ENCODE measurements around the gene HMGB2.
A peak's percentile ranks its signal among the peaks of the same experiment; 100 is the strongest.

Gene HMGB2

DNA sequence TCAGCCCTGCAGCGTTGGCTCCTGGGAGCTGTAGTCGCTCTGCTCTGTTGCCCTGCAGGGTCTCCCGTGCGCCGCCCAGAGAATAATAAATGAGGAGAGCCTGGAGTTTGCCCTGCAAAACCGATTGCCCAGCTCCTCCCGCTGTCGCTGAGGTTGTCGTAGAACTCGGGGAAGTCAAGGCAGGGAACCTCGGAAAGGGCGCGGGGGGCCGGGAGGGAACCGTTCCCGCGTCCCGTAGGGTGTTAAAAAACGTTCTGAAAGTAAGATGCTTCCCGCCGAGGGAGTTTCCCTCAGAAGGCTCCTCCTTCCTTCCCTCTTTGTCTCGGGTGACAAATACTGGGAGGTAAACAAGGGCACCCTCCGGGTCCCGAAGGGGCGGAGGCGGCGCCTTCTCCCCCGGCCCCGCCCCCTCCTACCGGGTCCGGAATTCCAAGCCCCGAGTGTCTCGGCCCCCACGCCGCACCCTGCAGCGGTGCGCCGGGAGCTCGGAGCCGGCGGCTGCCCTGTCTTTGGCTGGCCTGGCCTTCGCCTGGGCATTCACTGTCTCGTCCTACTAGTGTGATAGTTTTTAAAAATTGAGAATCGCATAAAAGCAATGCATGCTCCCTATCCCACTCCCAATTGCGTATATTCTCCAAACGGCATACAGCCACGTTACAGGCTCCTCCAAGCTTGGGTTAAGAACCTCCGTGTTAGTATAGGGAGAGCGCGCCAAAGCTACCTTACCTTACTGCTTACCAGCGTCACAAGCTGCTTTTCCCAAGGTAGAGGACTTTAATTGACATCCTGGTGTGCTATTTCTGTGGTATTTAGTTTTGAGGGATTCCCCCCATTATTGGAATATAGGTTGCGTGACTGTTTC, 964 bp upstream of the HMGB2 start:
- no peak for DNase-seq (ENCODE audit: low read depth)

DNA sequence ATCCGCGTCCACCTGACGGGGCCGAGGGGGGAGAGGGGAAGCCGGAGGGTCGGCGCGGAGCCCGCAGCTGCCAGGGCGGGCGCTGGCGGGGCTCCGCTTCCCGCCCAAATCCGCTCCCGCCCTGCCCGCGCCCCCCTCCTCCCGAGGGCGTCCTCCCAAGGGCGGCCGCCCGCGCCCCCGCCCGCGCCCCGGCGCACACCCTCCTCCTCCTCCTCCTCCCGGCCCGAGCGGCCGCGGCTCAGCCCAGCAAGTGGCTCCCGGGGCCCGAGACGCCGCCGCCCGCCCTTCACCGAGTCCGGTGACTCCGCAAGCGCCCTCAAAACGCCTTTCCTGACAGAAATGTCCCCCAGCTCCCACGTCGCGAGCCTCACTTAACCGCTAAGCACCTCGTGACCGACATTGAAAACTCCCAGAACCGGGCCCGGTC, 487 bp downstream of the HMGB2 start:
- peak; percentile 30 for DNase-seq (ENCODE audit: low read depth)

DNA sequence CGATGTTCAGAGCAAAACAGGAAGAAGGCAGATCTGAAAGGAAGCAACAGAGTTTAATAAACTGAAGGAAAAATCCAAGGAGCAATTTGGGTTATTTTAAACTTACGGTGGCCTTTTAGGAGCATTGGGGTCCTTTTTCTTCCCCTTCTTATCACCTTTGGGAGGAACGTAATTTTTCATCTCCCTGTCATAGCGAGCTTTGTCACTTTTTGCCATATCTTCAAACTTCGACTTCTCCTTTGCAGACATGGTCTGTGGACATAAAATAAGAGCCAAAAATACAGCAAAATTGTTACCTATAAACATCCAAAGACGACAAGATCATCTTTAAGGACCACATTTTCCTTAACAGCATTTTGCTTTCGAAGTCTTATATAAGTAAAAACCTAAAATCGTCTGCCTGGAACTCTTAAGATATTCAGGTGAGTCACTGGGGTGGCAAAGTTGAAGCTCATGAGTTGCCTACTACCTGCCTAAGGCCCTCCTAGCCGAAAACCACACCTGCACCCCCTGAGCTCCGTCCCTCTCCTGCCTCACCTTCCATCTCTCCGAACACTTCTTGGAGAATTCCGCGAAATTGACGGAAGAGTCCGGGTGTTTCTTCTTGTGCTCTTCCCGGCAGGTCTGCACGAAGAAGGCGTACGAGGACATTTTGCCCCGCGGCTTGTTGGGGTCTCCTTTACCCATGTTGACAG, 1.0 kb downstream of the HMGB2 start:
- no peak for DNase-seq (ENCODE audit: low read depth)

DNA sequence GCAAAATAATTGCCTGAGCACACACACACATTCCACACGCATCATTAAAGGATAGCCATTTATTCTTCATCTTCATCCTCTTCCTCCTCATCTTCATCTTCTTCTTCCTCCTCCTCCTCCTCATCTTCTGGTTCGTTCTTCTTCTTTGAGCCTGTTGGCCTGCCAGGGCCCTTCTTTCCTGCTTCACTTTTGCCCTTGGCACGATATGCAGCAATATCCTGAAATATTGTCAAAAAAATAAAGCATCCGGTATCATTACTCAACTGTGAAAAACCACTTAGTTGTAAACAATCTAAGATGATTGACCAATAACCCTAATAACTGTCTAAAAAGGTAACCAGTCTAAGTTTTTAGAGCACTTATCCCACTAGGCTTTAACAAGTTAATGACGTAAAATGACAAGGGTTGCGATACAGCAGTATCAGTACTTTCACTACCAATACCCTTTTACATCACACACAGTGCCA, 2.1 kb downstream of the HMGB2 start:
- DNase-seq (ENCODE audit: low read depth), result no peak

DNA sequence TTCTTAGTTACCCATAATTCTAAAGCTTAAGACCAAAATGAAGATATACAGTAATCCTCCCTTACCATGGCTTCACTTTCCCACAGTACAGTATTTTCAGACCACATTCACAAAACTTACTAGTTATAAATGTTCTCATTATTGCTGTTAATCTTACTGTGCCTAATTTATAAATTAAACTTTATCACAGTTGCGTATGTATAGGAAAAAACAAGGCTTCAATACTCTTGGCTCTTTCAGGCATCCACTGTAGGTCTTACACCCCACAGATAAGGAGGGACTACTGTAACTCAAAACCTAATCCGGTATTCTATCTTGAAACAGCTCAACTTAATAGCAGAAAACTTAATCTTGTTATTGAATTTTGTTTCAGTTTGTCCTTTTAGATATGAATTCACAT, 3.6 kb downstream of the HMGB2 start:
- DNase-seq (ENCODE audit: low read depth), result no peak

DNA sequence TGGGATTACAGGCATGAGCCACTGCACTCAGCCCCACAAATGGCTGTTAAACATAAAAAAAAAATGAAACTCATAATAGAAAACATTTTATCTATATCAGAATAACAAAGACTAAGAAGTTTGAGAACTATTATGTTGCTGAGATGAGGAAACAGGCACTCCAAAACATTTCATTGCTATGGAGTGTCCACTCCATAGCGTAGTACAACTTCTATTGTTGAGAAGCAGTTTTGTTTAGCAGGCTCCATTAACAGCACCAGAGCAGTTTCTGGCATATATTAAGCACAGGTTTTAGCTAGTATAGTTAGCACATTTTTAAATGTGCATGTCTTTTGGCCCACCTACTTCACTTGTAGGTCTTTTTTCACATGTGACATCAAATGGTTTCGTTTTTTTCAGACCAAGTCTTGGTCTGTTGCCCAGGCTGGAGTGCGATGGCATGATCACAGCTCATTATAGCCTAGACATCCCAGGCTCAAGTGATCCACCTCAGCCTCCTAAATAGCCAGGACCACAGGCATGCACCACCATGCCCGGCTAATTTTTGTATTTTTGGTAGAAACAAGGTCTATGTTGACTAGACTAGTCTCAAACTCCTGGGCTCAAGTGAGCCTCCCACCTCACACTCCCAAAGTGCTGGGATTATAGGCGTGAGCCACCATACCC, 5.8 kb downstream of the HMGB2 start:
- DNase-seq (ENCODE audit: low read depth), result no peak

DNA sequence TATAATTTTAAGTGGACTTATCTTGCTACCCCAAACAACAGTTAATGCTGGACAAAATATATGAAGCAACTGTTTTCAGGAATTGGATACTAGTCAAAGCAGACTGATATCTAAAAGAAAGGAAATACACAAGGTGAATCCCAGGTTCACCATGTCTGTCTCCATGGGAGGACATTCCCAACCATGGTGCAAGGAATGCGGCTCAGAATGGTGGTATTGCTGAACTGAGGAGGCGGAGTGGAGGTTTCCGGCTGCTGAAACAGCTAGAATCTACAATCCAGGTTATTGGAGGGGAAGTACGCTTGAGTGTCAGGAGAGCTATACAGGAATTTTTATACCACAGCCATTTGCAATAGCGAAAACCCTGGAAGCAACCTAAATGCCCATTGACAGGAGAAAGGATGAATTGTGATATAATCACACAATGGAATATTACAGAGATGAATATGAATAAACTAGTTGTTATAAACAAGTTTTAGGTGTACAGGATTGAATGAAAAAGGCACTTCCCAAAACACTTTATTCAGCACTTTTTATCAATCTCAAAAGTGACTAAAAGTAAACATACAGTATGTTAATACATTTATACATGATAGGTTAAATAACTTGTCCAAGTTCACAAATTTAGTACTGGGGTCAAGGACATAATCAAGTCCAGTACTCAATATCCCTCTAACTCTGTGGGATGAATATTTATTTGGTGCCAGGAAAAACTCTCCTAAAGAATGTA, 9.0 kb downstream of the HMGB2 start:
- no peak for DNase-seq (ENCODE audit: low read depth)

DNA sequence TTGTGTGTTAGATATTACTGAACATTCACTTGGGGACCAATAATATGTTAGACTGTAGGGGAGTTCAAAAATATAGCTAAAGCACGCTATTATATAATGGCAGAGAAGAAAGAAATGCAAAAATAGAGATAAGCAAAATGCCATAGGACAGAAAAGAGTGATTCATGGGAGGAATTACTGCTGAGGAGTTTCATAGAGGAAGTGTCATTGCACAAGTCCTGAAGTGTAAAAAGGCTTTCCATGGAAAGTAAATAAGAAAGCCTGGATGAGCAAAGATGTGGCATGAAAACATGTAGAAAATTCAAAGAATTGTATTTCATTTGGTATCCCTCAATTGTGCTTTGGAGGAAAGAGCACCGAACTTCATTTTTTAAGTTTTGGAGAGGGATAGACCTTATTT, 14.5 kb downstream of the HMGB2 start:
- DNase-seq (ENCODE audit: low read depth), result no peak

DNA sequence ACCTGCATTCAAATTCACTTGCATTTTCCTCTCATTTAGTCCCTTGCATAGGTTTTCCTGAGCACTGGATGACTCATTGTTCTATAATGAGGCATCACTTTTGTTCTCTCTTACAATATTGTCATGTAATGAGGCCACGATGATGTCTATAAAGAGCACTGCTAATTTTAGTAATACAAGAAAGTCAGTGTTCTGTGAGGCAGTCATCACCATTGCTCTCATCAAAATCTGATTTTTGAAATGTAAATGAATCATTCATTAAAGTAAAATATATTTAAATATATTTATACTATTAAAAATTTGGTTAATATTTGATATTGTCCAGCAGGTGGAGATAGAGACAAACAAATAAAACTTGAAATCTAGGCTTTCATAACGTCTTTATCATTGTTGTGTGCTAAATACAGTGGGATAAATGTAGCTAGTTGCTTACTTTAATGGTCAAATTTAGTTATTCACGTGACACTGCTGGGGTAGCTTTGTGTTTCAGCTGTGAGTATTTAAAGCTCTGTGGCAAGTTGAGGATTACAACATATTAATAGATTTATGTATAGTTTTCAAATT, 15.4 kb downstream of the HMGB2 start:
- no peak for DNase-seq (ENCODE audit: low read depth)

DNA sequence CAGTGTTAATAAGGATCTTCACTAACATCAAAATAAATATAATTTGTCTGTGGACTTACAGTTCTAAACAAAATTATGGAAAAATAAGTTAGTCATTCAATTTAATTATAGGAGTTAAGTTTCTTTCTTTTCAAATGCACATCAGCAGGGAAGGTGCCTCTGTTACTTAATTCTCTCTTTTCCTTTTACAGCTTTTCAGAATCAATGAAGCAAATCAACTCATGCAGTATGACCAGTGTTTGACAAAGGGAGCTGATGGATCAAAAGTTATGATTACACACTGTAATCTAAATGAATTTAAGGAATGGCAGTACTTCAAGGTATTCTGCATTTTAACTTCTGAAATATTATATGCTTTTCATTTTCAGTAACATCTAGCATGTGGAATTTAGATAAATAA, 15.9 kb downstream of the HMGB2 start:
- DNase-seq (ENCODE audit: low read depth), result no peak

DNA sequence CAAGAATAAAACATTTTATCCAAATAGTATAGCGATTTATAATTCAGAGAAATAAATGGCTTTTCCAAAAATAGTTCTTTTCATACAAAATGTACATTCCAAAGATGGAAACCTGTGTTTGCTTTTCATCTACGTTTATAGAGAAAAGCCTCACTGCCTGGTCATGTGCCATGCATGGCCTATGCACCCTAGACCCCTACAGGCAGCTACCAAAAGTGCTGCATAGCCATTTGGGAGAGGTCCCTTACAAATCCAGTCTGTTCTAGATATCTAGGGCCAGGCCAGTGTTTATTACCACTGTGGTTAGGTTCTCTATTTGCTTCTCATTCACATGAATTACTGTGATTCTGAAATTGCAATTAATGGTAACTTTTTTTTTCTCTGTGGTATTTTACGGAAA, 17.2 kb downstream of the HMGB2 start:
- no peak for DNase-seq (ENCODE audit: low read depth)

DNA sequence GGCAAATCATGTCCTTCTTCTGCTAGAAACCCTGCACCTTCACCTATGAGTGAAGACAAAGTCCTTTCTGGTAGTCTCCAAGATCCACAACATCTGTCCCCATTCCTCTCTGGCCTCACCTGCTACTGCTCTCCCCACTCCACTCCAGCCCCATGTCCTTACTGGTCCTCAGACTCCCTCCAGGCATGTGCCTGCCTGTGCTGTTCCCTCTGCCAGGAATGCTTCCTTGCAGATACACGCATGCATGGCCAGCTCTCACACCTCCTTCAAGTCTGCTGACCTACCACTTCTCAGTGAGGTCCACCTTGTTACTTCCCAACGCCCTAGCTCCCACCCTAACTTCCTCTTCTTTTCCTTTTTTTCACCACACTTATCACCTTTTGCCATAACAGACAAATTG, 18.1 kb downstream of the HMGB2 start:
- DNase-seq (ENCODE audit: low read depth), result no peak

DNA sequence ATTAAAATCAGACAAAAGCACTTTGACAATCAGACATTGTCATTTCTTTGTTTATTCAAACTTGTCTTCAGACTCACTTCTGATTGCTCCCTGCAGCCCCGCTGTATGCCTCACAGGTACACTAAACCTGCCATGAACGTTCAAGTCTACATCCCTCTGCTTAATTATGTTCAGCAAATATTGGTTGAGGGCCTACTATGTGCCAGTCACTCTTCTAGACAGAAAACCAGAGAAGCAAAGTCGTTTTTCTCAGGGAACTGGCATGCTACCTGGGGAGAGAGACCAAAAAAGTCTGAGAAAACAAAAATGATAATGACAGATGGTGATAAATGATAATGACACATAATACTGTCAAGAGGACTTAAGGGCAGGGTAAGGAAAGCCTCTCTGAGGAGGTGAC, 19.4 kb downstream of the HMGB2 start:
- DNase-seq (ENCODE audit: low read depth), result no peak

DNA sequence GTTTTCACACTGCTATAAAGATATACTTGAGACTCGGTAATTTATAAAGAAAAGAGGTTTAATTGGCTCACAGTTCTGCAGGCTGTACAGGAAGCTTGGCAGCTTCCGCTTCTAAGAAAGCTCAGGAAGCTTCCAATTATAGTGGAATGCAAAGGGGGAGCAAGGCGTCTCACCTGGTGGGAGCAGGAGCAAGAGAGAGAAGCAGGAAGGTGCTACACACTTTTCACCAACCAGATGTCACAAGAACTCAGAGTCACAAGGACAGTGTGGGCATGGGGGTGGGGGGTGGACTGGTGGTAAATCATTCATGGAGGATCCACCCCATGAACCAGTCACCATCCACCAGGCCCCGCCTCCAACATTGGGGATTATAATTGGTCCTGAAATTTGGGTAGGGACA, 22.8 kb downstream of the HMGB2 start:
- no peak for DNase-seq (ENCODE audit: low read depth)

DNA sequence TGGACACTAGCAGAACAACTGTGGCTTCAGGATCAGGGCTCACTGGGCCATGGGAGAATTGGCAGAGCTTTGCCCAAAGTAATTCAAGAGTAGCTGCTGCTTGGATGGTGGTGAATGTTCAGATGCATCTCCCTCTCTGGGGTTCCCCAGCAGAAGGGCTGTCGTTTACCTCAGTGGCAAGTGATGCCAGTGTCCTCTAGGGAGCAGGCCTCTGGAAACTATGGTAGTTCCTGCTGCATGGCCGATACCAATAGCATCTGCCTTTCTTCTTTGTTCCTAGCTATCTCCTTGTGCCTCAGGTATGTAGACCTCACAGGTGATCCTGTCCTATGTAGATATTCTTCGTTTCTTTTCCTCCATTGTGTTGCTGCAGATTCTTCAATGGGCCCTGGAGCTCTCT, 26.4 kb downstream of the HMGB2 start:
- DNase-seq (ENCODE audit: low read depth), result no peak

DNA sequence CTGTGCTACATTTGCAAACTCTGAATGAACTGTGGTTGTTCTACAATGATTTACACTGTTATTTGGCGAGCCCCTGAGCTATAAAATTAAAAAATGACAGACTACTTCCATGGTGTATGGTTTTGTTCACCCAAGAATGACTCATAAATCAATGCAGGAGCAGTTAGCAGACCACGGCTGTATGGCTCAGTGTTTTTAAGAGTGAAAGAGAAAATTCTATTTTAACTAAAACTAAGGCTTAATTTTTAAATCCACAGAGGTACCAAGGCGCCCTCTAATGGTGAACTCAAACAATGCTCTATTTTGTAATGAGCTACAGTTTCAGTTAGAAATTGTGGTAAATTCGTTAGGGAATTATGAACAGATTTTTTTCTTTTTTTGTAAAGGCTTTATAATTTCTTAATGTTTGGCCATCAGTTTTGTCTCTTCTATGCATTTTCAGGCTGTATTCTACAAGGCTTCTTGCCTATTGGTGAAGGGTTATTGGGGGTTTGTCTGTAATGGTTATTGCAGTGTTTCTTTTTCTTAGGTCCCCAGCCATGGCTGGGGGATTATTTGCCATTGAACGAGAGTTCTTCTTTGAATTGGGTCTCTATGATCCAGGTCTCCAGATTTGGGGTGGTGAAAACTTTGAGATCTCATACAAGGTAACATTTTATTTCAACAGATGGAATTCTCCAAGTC, 32.5 kb downstream of the HMGB2 start:
- no peak for DNase-seq (ENCODE audit: low read depth)

DNA sequence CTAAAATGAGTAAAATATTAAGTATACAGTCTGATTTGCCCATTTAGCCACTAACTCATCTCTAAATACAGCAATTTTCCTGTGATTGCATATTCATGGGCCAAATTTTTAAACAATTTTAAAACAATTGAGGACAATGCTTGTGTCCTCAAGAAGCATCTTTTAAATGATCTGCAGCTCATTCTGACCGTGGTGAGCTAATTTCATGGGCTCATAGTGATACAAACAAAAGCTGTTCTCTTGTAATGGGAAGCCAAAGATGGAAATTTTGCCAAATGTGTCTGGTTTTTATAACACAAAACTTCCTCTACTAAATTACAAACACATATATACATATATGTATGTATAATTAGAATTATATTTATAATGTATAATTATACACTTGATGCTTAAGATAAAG, 39.7 kb downstream of the HMGB2 start:
- DNase-seq (ENCODE audit: low read depth), result no peak

DNA sequence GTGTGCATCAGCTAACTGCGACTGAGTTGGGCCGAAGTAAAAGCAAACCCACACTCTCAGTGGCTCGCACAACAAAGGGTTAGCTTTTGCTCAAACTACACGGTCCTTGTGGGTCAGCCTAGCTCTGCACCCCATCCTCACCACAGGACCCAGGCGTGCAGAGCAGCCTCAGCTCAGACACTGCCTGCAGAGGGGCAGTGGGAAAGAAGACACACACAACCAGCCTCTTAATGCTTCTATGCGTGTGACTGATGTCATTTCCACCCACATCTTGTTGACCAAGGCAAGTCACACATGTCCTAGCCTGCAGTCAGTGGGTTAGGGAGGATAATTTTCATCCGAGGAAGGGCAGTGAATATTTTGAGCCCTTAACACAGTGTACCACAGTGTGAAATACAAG, 40.5 kb downstream of the HMGB2 start:
- no peak for DNase-seq (ENCODE audit: low read depth)

DNA sequence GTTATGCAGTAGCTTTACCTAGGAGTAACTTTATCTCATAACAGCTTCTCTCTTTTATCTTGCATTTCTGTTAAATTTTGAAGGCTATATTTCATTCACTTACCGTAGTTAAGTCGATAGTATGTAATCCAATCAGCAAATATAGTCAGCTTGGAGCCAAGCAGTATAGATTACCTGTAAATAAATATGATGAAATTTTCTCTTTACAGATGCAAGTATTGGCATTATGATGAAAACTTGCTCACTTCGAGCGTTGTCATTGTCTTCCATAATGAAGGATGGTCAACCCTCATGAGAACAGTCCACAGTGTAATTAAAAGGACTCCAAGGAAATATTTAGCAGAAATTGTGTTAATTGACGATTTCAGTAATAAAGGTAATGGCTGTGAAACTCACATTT, 42.3 kb downstream of the HMGB2 start:
- no peak for DNase-seq (ENCODE audit: low read depth)

DNA sequence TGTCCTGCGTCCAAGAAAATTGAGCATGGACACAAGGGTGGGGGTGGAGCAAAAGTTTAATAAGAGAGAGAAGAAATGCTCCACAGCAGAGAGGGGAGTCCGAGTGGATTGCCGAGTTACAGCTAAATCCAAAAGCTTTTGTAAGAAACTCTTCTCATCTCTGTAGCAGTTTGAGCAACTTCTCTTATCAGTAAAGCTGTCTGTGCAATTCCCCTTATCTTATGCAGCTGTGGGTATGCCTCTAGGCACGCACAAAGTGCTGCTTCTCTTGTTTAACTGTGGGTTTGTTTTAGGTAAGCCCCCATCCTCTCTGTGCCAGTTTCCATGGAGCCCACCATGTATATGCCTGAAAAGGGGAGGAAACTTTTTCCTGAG, 44.8 kb downstream of the HMGB2 start:
- DNase-seq (ENCODE audit: low read depth), result no peak

DNA sequence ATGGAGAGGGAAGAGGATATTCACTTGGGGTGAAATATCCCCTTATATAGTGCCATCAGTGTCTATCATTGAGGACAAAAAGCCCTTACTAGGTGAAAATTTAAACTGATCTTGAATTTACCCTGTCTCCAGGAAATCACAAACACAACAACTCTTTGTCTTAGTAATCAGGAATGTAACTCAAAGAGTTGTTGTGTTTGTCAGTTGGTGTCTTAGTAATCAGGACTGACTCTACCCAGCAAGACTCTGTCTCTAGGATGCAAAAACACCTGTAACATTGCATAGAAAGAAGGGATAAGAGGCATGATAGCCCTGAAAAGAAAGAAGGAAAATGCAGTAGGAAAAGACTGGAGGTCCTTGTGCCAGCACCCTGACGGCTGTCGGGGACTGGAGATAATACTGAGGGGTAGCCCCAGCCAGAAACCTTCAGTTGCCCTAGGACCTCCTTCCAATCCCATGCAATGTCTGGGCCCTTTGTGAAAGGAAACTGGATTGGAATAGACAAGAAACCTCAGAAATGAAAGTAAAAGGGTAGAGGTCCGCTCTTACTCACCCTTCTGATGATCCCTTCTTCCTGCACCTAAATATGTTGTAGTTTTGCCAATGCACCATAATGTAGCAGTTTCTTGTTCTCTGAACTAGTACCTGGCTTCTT, 45.3 kb downstream of the HMGB2 start:
- no peak for DNase-seq (ENCODE audit: low read depth)
